EL (cell line): ENCODE measurements around the gene PTPRB.
A peak's percentile ranks its signal among the peaks of the same experiment; 100 is the strongest.

Experiments used
- DNase-seq: peaks from one replicate; pipeline ENCODE4 v3.0.0-alpha.2; 2016

PTPRB gene

DNA sequence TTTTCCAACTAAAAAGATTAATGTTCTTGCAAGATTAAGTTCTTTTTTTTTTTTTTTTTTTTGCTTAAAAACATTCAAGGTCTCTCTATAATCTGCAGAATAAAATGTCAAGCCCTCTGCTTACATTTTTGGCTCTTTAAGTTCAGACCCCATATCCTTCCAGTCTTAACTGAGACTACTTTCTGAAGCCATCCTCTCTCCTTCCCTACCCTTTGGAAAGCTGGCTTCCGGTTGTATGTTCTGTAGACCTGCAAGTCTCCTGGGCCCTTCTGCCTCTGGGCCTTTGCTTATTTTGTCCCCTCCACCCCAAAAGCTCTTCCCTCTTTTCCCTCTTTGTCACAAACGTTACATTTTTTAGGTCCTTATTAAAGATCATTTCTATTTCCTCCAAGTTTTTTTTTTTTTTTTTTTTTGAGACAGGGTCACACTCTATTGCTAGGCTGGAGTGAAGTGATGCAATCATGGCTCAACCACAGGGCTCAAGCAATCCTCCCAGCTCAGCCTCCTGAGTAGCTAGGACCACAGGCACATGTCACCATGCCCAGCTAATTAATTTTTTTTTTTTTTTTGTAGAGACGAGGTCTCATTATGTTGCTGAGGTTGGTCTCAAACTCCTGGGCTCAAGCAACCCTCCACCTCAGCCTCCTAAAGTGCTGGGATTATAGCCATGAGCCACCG is 46.5 kb downstream of the PTPRB start:
- DNase-seq: peak; percentile 22

DNA sequence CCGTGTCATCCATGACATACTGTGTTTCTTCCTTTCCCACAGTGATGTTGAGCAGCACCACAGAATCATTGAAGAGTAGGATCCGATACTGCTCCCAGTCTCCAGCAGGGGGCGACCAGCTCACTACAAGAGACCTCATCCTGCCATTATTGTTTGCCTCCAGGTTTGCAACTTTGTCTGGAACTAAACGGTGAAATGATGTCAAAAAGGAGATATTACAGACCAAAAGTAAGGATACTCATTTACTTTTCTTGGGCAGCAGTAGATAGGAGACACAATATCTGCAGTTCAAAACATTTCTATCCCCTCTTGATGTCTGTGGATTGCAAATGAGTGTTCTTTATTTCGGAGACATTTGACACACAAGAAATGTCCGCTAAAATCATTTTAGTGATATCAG is 47.2 kb downstream of the PTPRB start:
- peak; percentile 76 for DNase-seq

DNA sequence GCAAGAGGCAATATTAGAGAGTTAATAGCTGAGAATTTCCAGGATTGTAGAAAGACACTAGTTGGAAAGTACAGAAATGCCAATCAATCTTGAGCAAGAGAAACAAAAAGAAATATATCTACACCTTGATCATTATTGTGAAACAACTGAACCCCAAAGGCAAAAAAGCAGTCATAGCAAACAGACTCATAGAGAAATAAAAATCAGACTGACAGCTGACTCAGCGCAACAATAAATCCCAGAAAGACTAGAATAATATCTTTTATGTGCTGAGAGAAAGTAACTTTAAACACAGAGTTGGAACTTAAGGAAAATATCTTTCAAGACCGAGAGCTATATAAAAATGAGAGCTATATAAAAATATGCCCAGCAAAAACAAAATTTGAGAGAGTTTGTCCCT is 52.9 kb downstream of the PTPRB start:
- no peak for DNase-seq

- DNase-seq: no peak
These were observed 54.0 kb downstream of the PTPRB start for GRCh38 chr12:70583251-70583650.

DNA sequence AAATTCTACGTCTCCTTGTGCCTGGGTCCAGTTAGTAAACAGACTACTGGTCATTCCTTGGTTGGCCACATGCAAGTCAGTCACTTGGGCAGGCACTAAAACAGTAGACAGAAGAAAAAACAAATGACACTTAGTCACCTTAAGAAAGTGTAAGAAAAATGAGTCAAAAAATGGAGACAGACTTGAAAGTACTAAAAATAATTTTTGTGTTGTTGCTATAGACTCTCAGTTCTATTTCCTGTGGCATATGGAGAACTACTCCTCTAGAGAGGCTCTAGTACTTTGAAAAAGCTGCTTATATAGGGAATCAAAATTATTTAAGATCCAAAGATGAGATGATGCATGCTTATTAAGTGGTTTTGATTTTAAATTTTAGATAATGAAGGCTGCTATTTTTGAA is 56.0 kb downstream of the PTPRB start:
- DNase-seq: no peak

DNA sequence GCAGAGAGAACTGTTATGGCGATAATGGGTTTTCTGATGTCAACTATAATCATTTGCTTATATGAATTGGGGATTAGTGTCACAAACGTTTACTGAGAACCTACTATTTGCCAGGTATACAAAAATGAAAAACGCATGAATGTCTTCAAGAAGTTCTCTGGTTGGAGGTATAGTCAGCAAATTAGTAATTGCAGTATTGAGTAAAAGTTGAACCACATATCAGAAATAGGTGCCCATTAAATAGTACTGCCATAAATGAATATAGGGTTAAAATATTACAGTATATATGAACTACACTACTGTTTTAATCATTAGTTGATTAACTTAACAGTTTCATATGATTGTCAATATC is 60.0 kb downstream of the PTPRB start:
- no peak for DNase-seq

DNA sequence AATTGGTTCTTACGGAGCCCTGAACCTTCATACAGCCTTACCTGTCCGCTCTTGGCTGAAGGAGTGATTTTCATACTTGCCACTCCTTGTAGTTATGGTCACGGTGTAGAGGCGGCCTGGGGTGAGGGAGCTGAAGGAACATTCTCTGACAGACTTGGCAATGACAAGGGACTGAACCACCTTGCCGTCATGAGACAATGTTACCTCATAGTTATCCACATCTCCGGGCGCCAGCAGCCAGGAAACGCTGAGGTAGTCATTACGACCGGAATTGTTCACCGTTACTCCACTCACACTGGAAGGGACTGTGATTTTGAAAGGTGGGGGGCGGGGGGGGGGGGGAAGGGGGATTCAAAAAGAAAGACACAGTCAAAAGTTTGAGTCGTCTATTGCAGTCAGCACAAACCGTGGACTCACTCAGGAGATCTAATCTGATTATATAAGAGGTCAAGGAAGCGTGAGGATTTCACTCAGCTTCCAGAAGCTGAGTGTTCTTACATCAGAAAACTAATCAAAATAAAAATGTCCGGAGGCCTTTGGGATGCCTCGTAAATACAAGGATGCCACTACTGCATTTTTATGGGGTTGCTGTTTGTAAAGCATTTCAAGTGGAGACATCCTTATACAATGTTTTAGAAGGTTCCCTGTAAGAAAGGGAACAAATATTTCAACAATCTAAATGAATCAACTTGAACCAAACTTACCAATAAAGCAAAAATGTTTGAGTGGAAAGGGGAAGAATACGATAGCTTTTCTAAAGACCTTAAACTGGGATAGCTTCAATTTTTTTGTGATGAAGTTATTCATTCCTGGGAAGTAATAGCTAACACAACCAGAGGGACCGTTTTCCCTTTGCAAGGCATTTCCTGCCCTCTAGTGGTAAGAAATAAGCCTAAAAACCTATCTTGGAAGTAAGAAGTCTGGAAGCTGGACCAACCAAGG is 60.6 kb downstream of the PTPRB start:
- DNase-seq: peak; percentile 77

- DNase-seq: no peak
These were observed 65.4 kb downstream of the PTPRB start for GRCh38 chr12:70571705-70572268.

- DNase-seq: no peak
These were observed 66.2 kb downstream of the PTPRB start for GRCh38 chr12:70571029-70571428.

DNA sequence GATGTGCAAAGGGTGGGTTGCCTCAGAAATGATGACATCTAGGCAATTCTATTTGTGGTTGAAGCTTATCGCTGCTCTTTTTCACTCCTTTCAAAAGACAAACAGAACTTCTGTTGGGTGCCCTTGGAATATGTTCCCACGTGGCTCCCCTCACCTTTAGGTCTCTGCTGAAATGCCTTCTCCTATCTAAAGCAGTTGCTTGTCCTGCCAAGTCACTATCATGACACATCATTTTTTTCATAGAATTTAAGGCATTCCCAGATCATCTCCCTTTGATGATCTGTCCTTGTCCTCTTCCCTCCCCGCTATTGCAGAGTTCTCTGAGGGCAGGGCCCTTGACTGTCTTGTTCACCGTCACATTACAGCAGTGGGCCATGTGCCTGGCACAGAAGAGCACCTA is 75.7 kb downstream of the PTPRB start:
- DNase-seq: no peak

DNA sequence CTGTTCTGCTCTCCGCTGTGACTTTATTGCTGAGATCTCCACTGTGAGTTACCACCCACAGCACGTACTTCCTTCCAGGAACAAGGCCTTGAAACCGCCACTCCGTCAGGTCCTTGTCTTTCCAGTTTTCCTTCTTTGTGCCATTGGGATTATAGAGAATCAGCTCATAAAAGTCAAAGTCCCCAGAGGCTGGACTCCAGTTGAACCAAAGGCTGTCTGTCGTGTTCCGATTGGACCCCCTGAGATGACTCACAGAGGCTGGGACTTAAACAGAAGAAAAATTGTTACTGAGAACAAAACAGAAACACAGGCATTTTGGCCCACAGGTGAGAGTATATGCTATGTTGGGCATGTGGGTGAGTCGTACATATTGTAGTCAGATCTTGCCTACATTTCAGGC is 76.6 kb downstream of the PTPRB start:
- no peak for DNase-seq

DNA sequence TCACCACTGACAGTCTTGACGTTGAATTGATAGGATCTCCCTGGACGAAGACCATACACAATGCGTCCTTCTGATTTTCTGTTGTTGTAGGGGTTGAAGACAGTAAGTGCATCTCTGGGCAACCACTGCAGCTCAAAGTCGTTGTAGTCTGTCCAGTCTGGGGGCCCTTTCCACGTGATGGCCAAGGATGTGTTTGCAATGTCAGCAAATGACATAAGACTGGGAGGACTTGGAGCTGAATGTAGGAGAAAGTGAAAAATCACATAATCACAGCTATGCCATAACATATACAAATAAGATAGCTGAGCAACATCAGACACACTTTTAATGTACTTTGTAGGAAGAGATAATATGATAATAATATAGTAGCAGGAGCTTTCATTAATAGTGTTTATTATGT is 77.8 kb downstream of the PTPRB start:
- DNase-seq: no peak

- DNase-seq: no peak
These were observed 79.5 kb downstream of the PTPRB start for GRCh38 chr12:70557583-70558191.

DNA sequence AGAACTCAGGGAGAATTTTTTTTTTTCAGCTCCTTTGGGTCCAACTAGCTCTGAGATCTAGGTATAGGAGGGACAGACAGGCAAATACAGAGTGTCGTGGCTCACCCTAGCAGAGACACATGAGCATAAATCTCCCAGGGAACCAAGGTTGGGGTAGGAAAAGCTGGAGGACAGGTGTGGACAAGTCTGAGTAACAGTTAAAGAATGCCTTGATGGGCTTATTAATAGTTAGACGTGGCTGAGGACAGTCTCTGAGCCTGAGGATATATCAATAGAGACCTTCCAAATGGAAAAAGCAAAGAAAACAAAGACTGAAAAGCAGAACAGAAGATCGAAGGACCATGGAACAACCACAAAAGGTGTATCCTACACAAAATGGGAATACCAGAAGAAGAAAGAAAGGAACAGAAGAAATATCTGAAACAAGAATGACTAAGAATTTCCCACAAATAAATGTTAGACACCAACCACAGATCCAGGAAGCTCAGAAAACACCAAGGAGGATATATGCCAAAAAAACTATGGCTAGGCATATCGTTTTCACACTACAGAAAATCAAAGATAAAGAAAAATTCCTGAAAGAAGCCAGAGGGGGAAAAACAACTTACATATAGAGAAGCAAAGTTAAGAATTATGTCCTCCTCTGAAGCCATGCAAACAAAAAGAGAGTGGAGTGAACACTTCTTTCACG is 80.9 kb downstream of the PTPRB start:
- DNase-seq: no peak

DNA sequence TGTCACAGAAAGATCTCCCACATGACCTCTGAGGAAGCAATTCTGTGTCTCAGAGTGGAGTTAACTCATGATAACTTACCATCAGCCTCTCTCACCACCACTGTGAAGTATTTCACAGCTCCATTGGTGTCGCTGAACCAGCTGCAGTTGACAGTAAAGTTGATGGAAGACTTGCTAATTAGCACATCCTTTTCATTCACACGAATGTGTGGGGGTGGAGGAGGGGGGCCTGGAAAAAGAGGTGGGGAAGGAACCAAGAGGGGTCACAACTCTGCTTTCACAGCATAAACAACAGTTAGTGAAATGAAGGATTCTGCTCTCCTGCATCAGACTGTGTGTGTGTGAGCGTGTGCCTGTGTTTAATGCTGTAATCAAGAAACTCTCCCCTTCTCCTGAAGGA is 82.1 kb downstream of the PTPRB start:
- no peak for DNase-seq

- DNase-seq: no peak
These were observed 83.8 kb downstream of the PTPRB start for GRCh38 chr12:70553391-70553859.

DNA sequence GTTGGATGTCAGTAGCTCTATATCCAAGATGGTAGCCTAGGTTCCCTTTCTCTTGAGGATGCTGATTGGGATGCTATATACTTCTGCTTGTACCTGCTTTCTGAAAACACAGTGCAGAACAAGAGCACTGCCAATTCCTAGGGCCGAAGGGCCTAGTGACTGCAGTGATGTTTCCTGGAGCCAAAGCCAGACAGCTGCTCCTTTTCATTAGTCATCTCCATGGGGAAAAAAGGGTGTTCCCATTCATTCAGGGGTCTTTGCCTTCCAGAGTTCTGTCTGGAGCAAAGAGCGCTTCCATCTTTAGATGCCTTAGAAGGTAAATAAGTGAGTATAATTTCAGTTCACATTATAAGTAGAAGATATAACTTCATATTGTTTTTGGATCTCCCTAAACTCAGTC is 85.5 kb downstream of the PTPRB start:
- no peak for DNase-seq

DNA sequence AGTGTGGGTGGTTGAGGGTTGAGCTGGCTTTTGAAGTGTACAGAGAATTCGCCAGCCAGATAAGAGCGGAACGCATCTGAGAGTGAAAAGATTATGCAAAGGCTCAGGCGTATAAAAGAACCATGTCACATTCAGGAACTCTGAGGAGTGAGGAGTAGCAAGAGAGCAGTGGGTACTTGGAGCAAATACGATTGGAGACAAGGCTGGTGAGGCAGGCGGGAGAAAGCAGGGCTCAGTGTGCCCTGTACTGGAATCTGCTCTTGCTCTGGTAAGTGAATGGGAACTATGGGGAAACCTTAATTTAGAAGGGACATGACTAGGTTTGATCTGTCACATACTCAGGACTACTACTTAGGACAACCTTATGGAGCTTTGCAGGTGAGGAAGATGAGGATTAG is 87.0 kb downstream of the PTPRB start:
- DNase-seq: no peak

GRCh38 chr12:70549340-70550179 is 87.7 kb downstream of the PTPRB start:
- DNase-seq: no peak

- peak; percentile 95 for DNase-seq
These were observed 93.8 kb downstream of the PTPRB start for GRCh38 chr12:70543444-70543843.

GRCh38 chr12:70540996-70541395 is 96.2 kb downstream of the PTPRB start:
- DNase-seq: no peak

DNA sequence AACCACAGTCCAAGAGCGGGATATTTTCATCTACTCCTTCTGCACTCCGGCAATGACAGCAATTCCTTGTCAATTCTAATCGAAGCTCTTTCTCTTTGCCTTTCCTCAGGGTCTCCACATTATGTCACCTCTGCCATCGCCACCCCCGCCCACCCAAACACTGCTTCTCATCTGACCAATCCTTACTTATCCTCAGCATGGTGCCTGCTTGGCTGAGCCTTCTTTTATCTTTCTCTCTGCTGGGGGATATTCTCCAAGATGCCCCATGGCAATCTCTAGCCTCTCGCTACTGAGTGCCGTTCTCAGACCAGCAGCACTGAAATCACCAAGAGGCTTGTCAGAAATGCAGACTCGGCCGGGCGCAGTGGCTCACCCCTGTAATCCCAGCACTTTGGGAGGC is 100.6 kb downstream of the PTPRB start:
- no peak for DNase-seq
